DMS53 (cell line): ENCODE data around the gene RBMXL3.
"Not testable (repeated sequence)": the region's sequence is repeated elsewhere in the genome, so short reads cannot be mapped to it uniquely, and the experiment has no call there.

Experiments
- DNase-seq: peaks from one replicate; lab custom pipeline; 2025; lab: John Stamatoyannopoulos, UW

The RBMXL3 gene

GRCh38 chrX:115189110-115189509 is at the start of gene RBMXL3:
Gene RBMXL3, plus strand, starts transcription at chrX:115189410. Its CDS starts 32 bp downstream, at chrX:115189442.
- DNase-seq = no peak

- no peak for DNase-seq
Measured at GRCh38 chrX:115142057-115142456, 47.2 kb upstream of the RBMXL3 start.

- DNase-seq = peak; percentile 44
Measured at GRCh38 chrX:115147220-115147619, 42.0 kb upstream of the RBMXL3 start.

DNA sequence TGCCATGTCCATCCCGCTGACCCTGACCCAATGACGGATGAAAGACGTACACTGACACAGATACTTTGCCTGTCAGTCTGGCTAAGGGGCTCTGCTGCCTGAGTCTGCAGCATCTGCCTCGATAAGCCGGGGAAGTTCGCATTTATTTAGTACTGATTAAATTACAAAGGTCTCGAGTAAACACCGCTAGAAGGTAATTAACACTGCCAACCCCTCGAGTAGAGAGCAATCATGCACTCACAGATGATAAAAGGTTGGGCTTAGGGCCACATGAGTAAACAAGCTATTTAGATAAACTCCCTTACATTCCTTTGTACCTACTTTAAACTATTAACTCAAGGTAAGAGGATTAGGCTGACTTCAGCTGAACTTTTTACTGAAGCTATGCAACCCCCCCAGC is 16.0 kb upstream of the RBMXL3 start:
- no peak for DNase-seq

GRCh38 chrX:115174548-115174947 is 14.7 kb upstream of the RBMXL3 start:
- no peak for DNase-seq

DNA sequence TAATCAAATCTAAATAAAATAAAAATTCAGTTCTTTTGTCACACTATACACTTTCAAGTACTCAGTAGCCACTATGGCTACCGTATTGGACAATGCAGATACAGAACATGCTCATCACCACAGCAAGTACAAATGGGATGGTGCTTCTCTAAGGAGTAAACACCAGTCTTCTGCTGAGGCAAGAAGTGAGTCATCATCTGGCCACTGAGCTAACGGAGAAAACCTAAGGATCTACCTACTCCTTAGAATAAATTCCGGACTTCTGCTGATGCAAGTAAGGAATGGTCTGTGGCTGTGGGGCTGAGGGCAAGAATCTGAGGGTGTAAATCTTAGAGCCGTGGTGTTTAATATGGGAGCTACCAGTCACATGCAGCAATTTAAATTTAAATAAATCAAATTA is 11.3 kb upstream of the RBMXL3 start:
- DNase-seq = no peak

GRCh38 chrX:115178473-115178872 is 10.7 kb upstream of the RBMXL3 start:
- DNase-seq = no peak

DNA sequence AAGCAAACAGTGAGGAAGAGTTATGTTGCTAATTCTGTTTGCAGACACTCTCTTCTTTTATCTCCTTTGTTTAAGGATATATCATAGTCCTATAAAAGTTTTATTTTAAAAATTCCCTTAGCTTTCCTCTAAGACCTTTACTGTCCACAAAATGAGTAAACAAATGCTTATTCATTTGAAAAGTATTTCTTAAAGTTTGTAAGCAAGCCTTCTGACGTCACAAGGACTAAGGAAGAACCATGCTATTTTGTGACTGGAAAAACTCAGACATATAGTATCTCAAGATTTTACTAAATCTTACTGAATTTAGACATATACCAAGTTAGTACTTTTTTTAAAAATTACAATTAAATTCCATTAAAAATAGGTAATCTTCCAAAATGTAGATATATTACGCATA is 5.2 kb upstream of the RBMXL3 start:
- DNase-seq = no peak

DNA sequence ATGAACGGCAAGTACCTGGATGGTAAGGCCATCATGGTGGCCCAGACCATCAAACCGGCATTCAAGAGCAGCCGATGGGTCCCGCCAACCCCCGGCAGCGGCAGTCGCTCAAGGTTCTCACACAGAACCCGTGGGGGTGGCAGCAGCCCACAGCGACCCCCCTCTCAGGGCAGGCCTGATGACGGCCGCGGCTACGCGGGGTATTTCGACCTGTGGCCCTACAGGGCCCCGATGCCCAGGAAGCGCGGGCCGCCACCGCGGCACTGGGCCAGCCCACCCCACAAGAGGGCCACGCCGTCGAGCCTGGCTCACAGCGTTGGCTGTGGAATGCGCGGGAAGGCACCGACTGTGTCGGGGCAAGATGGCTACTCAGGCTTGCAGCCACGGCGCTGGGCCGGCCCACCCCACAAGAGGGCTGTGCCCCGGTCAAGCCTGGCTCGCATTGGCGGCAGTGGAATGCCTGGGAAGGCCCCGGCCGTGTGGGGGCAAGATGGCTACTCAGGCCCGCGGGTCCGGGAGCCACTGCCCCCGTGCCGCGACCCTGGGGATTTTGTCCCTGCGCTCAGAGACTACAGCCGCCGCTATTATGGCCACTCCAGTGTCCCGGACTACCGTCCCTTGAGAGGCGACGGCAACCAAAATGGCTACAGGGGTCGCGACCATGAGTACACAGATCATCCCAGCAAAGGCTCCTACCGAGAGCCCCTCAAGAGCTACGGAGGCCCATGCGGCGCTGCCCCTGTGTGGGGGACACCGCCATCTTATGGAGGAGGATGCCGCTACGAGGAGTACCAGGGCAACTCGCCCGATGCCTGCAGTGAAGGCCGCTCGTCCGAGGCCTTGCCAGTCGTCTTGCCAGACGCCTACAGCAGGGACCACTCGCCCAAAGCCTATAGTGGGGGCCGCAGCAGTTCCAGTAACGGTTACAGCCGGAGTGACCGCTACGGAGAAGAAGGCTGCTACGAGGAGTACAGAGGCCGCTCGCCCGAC is 731 bp downstream of the RBMXL3 start:
- no peak for DNase-seq

DNA sequence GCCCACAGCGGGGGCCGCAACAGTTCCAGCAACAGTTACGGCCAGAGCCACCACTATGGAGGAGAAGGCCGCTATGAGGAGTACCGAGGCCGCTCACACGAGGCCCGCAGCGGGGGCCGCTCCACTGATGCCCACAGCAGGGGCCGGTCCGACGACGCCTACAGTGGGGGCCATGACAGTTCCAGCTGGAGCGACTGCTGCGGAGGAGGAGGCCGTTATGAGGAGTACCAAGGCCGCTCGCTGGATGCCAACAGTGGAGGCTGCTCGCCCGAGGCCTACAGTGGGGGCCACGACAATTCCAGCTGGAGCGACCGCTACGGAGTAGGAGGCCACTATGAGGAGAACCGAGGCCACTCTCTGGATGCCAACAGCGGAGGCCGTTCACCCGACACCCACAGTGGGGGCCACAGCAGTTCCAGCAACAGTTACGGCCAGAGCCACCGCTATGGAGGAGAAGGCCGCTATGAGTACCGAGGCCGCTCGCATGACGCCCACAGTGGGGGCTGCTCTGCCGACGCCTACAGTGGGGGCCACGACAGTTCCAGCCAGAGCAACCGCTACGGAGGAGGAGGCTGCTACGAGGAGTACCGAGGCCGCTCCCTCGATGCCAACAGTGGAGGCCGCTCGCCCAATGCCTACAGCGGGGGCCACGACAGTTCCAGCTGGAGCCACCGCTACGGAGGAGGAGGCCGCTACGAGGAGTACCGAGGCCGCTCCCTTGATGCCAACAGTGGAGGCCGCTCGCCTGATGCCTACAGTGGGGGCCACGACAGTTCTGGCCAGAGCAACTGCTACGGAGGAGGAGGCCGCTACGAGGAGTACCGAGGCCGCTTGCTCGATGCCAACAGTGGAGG is 1.7 kb downstream of the RBMXL3 start:
- DNase-seq = no peak

DNA sequence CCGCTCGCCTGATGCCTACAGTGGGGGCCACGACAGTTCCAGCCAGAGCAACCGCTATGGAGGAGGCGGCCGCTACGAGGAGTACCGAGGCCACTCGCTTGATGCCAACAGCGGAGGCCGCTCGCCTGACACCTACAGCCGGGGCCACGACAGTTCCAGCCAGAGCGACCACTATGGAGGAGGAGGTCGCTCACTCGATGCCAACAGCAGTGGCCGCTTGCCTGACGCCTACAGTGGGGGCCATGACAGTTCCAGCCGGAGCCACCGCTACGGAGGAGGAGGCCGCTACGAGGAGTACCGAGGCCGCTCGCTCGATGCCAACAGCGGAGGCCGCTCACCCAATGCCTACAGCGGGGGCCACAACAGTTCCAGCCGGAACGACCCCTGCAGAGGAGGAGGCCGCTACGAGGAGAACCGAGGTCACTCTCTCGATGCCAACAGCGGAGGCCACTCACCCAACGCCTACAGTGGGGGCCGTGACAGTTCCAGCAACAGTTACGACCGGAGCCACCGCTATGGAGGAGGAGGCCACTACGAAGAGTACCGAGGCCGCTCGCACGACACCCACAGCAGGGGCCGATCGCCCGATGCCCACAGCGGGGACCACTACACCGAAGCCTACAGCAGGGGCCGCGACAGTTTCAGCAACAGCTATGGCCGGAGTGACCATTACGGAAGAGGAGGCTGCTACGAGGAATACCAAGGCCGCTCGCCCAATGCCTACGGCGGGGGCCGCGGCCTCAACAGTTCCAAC is 2.5 kb downstream of the RBMXL3 start:
- DNase-seq = no peak

DNA sequence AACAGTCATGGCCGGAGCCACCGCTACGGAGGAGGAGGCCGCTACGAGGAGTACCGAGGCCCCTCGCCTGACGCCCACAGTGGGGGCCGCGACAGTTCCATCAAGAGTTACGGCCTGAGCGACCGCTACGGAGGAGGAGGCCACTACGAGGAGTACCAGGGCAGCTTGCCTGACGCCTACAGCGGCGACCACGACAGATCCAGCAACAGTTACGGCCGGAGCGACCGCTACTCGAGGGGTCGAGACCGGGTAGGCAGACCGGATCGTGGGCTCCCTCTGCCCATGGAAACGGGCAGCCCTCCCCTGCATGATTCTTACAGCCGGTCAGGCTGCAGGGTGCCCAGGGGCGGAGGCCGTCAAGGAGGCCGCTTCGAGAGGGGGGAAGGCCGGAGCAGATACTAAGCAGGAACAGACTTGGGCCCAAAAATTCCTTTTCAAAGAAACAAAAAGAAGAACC is 3.1 kb downstream of the RBMXL3 start:
- DNase-seq = no peak

DNA sequence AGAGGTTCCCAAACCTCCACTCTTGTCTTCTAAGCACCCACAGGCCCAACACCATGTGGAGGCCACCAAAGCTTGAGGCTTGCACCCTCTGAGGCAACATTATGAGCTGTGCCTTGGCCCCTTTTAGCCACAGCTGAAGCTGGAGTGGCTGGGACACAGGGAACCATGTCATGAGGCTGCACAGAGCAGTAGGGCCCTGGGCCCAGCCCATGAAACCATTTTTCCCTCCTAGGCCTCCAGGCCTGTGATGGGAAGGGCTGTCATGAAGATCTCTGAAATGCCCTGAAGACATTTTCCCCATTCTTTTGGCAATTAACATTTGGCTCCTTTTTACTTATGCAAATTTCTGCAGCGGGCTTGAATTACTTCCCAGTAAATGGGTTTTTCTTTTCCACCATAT is 14.8 kb downstream of the RBMXL3 start:
- no peak for DNase-seq

DNA sequence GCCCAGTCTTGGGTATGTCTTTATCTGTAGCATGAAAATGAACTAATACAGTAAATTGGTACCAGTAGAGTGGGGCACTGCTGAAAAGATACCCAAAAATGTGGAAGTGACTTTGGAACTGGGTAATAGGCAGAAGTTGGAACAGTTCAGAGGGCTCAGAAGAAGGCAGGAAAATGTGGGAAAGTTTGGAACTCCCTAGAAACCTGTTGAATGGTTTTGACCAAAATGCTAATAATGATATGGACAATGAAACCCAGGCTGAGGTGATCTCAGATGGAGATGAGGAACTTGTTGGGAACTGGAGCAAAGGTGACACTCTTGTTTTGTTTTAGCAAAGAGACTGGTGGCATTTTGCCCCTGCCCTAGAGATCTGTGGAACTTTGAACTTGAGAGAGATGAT is 20.3 kb downstream of the RBMXL3 start:
- DNase-seq = not testable (repeated sequence)

GRCh38 chrX:115214151-115214550 is 24.9 kb downstream of the RBMXL3 start:
- DNase-seq = no peak

- DNase-seq = no peak
Measured at GRCh38 chrX:115214605-115215004, 25.4 kb downstream of the RBMXL3 start.

DNA sequence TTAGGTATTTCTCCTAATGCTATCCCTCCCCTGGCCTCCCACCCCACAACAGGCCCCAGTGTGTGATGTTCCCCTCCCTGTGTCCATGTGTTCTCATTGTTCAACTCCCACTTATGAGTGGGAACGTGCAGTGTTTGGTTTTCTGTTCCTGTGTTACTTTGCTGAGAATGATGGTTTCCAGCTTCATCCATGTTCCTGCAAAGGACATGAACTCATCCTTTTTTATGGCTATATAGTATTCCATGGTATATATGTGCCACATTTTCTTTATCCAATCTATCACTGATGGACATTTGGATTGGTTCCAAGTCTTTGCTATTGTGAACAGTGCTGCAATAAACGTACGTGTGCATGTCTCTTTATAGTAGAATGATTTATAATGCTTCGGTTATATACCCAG is 28.1 kb downstream of the RBMXL3 start:
- DNase-seq = not testable (repeated sequence)

GRCh38 chrX:115226929-115227328 is 37.7 kb downstream of the RBMXL3 start:
- peak; percentile 67 for DNase-seq

GRCh38 chrX:115229337-115230003 is 40.3 kb downstream of the RBMXL3 start:
- no peak for DNase-seq

- no peak for DNase-seq
Measured at GRCh38 chrX:115232933-115233496, 43.8 kb downstream of the RBMXL3 start.
